H1 (cell line): Measurements from ENCODE around the gene CACNA1C. TPM values are rescaled to one million over a fixed set of nuclear protein-coding genes. Genes with fewer than 3 reads are reported as not detected.

ENCODE experiments used
- CTCF ChIA-PET: fragments of 300-600 bp; sonication (Branson Sonifier 250); formaldehyde crosslinking; loops from one replicate; lab custom pipeline; 2021; ENCODE audit not compliant: partially characterized antibody; lab: Charles Lee
- POLR2A ChIA-PET: fragments of 300-600 bp; sonication (Branson Sonifier 250); formaldehyde crosslinking; loops from one replicate; lab custom pipeline; 2021; ENCODE audit warnings: inconsistent platforms; ENCODE audit not compliant: partially characterized antibody; lab: Charles Lee
- DNase-seq, 2 experiments: peaks; one replicate each; pipeline versions ENCODE4 v3.0.0 to v3.0.0-alpha.2; 2010 to 2022; ENCODE audit warnings: low spot score in 2 of 2, low read depth in 1 of 2, mixed read lengths in 1 of 2
- FAIRE-seq: peaks from 2 replicates; lab custom pipeline; 2011; peaks lifted over from hg19 to GRCh38; lab: Jason Lieb, UNC
- H2AFZ ChIP-seq: 2 replicates; pipeline ENCODE4 v1.8.1; 2012; ENCODE audit warnings: low read length, inconsistent platforms
- H2AK5ac ChIP-seq: 2 replicates; pipeline ENCODE4 v1.6.1; 2013; ENCODE audit warnings: low read depth, low read length
- H2BK120ac ChIP-seq: replicated peaks from 2 replicates; pipeline ENCODE3; 2013; ENCODE audit warnings: low read depth, low read length, inconsistent platforms
- H2BK12ac ChIP-seq: 2 replicates; pipeline ENCODE4 v1.6.1; 2013; ENCODE audit warnings: low read depth, low read length
- H2BK15ac ChIP-seq: 2 replicates; pipeline ENCODE4 v1.6.1; 2013; ENCODE audit warnings: low read length
- H2BK20ac ChIP-seq: 2 replicates; pipeline ENCODE4 v1.6.1; 2013; ENCODE audit warnings: low read length
- H2BK5ac ChIP-seq: 2 replicates; pipeline ENCODE4 v1.6.1; 2013; ENCODE audit warnings: low read depth, low read length
- H3K14ac ChIP-seq: 2 replicates; pipeline ENCODE4 v1.6.1; 2013; ENCODE audit warnings: inconsistent platforms; ENCODE audit not compliant: insufficient read length
- H3K18ac ChIP-seq: 2 replicates; pipeline ENCODE4 v1.6.1; 2013; ENCODE audit warnings: low read length; ENCODE audit errors: extremely low read depth
- H3K23ac ChIP-seq: 2 replicates; pipeline ENCODE4 v1.6.1; 2013; ENCODE audit warnings: inconsistent platforms; ENCODE audit not compliant: insufficient read length
- H3K23me2 ChIP-seq: 2 replicates; pipeline ENCODE4 v1.6.1; 2013; ENCODE audit warnings: low read depth, low read length
- H3K27ac ChIP-seq: 2 replicates; pipeline ENCODE4 v1.6.1; 2011; ENCODE audit warnings: low read depth, low read length, inconsistent platforms
- H3K27me3 ChIP-seq, 4 experiments: replicated peaks in 1 of 4; 1 replicate in 1 of 4; 2 replicates in 3 of 4; pipeline versions ENCODE4 v1.6.1 to v1.8.1; 2011 to 2013; ENCODE audit warnings: low read length in 3 of 4, mild to moderate bottlenecking in 3 of 4, inconsistent platforms in 2 of 4, mixed read lengths in 2 of 4, moderate library complexity in 1 of 4; ENCODE audit not compliant: control insufficient read depth in 3 of 4, insufficient read depth in 3 of 4; ENCODE audit errors: extremely low read depth in 1 of 4
- H3K36me3 ChIP-seq, 4 experiments: 2 replicates each; pipeline versions ENCODE4 v1.6.1 to v1.8.1; 2011 to 2013; ENCODE audit warnings: mild to moderate bottlenecking in 4 of 4, low read length in 3 of 4, moderate library complexity in 2 of 4, control low read depth in 1 of 4, inconsistent platforms in 1 of 4; ENCODE audit not compliant: insufficient read depth in 4 of 4, control insufficient read depth in 2 of 4
- H3K4ac ChIP-seq: replicated peaks from 2 replicates; pipeline ENCODE3; 2013; ENCODE audit warnings: low read length, low read depth, mixed read lengths, inconsistent platforms; ENCODE audit not compliant: insufficient read length
- H3K4me1 ChIP-seq, 4 experiments: replicated peaks in 1 of 4; 1 replicate in 1 of 4; 2 replicates in 3 of 4; pipeline versions ENCODE4 v1.6.1 to v1.8.1; 2011 to 2013; ENCODE audit warnings: low read length in 3 of 4, inconsistent platforms in 2 of 4, mixed read lengths in 1 of 4; ENCODE audit not compliant: insufficient read depth in 4 of 4, control insufficient read depth in 3 of 4
- H3K4me2 ChIP-seq, 2 experiments: 2 replicates each; pipeline versions ENCODE4 v1.6.1 to v1.8.1; 2011 to 2013; ENCODE audit warnings: low read depth in 2 of 2, low read length in 2 of 2, control low read depth in 1 of 2, inconsistent platforms in 1 of 2, mild to moderate bottlenecking in 1 of 2; ENCODE audit not compliant: insufficient read depth in 1 of 2
- H3K4me3 ChIP-seq, 4 experiments: fragments of 200-600, 300-600 bp in 1 of 4; sonication (generic), shearing (Covaris generic), sonication (Bioruptor Twin) in 1 of 4; 2 replicates each; pipeline versions ENCODE4 v1.5.1 to v1.8.1; 2011 to 2016; ENCODE audit warnings: low read length in 4 of 4, low read depth in 3 of 4, control low read depth in 2 of 4, inconsistent platforms in 2 of 4, mild to moderate bottlenecking in 2 of 4, mixed read lengths in 1 of 4, moderate library complexity in 1 of 4; ENCODE audit not compliant: insufficient read depth in 2 of 4; ENCODE audit errors: extremely low read depth in 1 of 4
- H3K56ac ChIP-seq: replicated peaks from 2 replicates; pipeline ENCODE3; 2013; ENCODE audit warnings: low read depth, mild to moderate bottlenecking, mixed read lengths, low read length, inconsistent platforms; ENCODE audit not compliant: insufficient read length
- H3K79me1 ChIP-seq: 2 replicates; pipeline ENCODE4 v1.6.1; 2013; ENCODE audit warnings: low read depth, low read length, control low read depth
- H3K79me2 ChIP-seq, 2 experiments: 2 replicates each; pipeline versions ENCODE4 v1.6.1 to v1.8.1; 2012 to 2013; ENCODE audit warnings: low read length in 2 of 2, mild to moderate bottlenecking in 2 of 2, inconsistent platforms in 1 of 2; ENCODE audit not compliant: insufficient read depth in 2 of 2, control insufficient read depth in 1 of 2
- H3K9ac ChIP-seq, 4 experiments: replicated peaks in 1 of 4; 1 replicate in 1 of 4; 2 replicates in 3 of 4; pipeline versions ENCODE4 v1.6.1 to v1.8.1; 2011 to 2013; ENCODE audit warnings: low read depth in 3 of 4, low read length in 3 of 4, control low read depth in 2 of 4, mild to moderate bottlenecking in 2 of 4, moderate library complexity in 2 of 4, inconsistent platforms in 1 of 4; ENCODE audit errors: extremely low read depth in 1 of 4
- H3K9me3 ChIP-seq, 2 experiments: 2 replicates each; pipeline versions ENCODE4 v1.6.1 to v1.8.1; 2012 to 2013; ENCODE audit warnings: mild to moderate bottlenecking in 2 of 2, moderate library complexity in 2 of 2, control low read depth in 1 of 2, inconsistent platforms in 1 of 2, low read depth in 1 of 2, low read length in 1 of 2, mixed read lengths in 1 of 2; ENCODE audit not compliant: insufficient read depth in 2 of 2
- H4K20me1 ChIP-seq, 2 experiments: replicated peaks in 1 of 2; 2 replicates each; pipeline versions ENCODE3 to v1.8.1; 2011 to 2013; ENCODE audit warnings: inconsistent platforms in 2 of 2, low read length in 2 of 2, mild to moderate bottlenecking in 1 of 2; ENCODE audit not compliant: insufficient read depth in 2 of 2, control insufficient read depth in 1 of 2
- H4K5ac ChIP-seq: 2 replicates; pipeline ENCODE4 v1.6.1; 2013; ENCODE audit warnings: low read length, low read depth, mixed read lengths, inconsistent platforms; ENCODE audit not compliant: insufficient read length
- H4K8ac ChIP-seq: 2 replicates; pipeline ENCODE4 v1.8.0; 2013; ENCODE audit warnings: mild to moderate bottlenecking, moderate library complexity, low read length, inconsistent platforms; ENCODE audit not compliant: insufficient read depth; ENCODE audit errors: extremely low read depth
- H4K91ac ChIP-seq: replicated peaks from 2 replicates; pipeline ENCODE3; 2013; ENCODE audit warnings: low read length, mixed read lengths, inconsistent platforms; ENCODE audit not compliant: insufficient read length
- CHD1 ChIP-seq: IDR thresholded peaks from 2 replicates; pipeline ENCODE4 v1.6.1; 2012; ENCODE audit warnings: low read depth, low read length, improper control_type of control experiment
- CTBP2 ChIP-seq: IDR thresholded peaks from 2 replicates; pipeline ENCODE4 v1.7.0; 2011; ENCODE audit warnings: borderline replicate concordance, mild to moderate bottlenecking, moderate library complexity, mixed read lengths, low read length; ENCODE audit not compliant: insufficient read depth, insufficient read length
- FOSL1 ChIP-seq: IDR thresholded peaks from 2 replicates; pipeline ENCODE4 v1.6.1; 2011; ENCODE audit warnings: mild to moderate bottlenecking, low read depth, low read length, moderate library complexity; ENCODE audit not compliant: insufficient read depth
- RBBP5 ChIP-seq: IDR thresholded peaks from 2 replicates; pipeline ENCODE4 v1.7.1; 2012; ENCODE audit warnings: low read depth, mild to moderate bottlenecking, inconsistent platforms, low read length, moderate library complexity, borderline replicate concordance
- RNF2 ChIP-seq: fragments of 200-900, 300-1000 bp; sonication (generic); IDR thresholded peaks from 2 replicates; pipeline ENCODE4 v1.7.1; 2016; ENCODE audit warnings: borderline replicate concordance, low read depth, mild to moderate bottlenecking, antibody characterized with exemption, low read length; ENCODE audit not compliant: poor library complexity, severe bottlenecking; ENCODE audit errors: missing control alignments
- SIRT6 ChIP-seq: IDR thresholded peaks from one replicate; pipeline ENCODE4 v1.7.1; 2012; ENCODE audit warnings: low read length, inconsistent platforms
- SP2 ChIP-seq: IDR thresholded peaks from 2 replicates; pipeline ENCODE4 v1.6.1; 2012; ENCODE audit warnings: mild to moderate bottlenecking, low read length, inconsistent platforms
- SP4 ChIP-seq: IDR thresholded peaks from 2 replicates; pipeline ENCODE4 v1.6.1; 2012; ENCODE audit warnings: low read length, inconsistent platforms
- SRF ChIP-seq: IDR thresholded peaks from 2 replicates; pipeline ENCODE4 v1.6.1; 2011; ENCODE audit warnings: mild to moderate bottlenecking, low read depth, low read length, moderate library complexity
- TAF7 ChIP-seq: optimal IDR thresholded peaks from 2 replicates; pipeline ENCODE3; 2011; ENCODE audit warnings: low read depth, mild to moderate bottlenecking, inconsistent platforms, low read length, moderate library complexity, borderline replicate concordance
- TBP ChIP-seq: IDR thresholded peaks from 2 replicates; pipeline ENCODE4 v1.6.1; 2011; ENCODE audit warnings: low read depth, low read length, improper control_type of control experiment
- TEAD4 ChIP-seq: IDR thresholded peaks from 2 replicates; pipeline ENCODE4 v1.6.1; 2012; ENCODE audit warnings: low read depth, low read length, inconsistent platforms, mixed read lengths
- WGBS, 2 experiments: shearing (Covaris generic) in 1 of 2; methylation state at CpG; one replicate each; pipeline versions ENCODE4 v1.1.6 to v1.1.7; 2013 to 2015; ENCODE audit warnings: low lambda C conversion rate in 2 of 2, mixed read lengths in 2 of 2, inconsistent platforms in 1 of 2, low coverage in 1 of 2, missing lambda C conversion rate in 1 of 2; ENCODE audit not compliant: insufficient replicate concordance in 2 of 2, insufficient coverage in 1 of 2, insufficient read length in 1 of 2; ENCODE audit errors: extremely low coverage in 1 of 2, missing lambda C conversion rate in 1 of 2; 5-methylcytosine and 5-hydroxymethylcytosine counted together
- polyA plus RNA-seq, 7 experiments: library from polyadenylated mRNA; depleted of rRNA in 3 of 7; stranded (reverse) in 5 of 7; unstranded in 2 of 7; fragments of >200 nt in 5 of 7; fragments of 200-250 nt in 2 of 7; gene quantifications; 1 replicate in 5 of 7; 2 replicates in 1 of 7; 4 replicates in 1 of 7; pipeline versions ENCODE4 v1.2.1 to v1.2.3, GENCODE V29; 2011 to 2013; ENCODE audit warnings: missing spikeins in 2 of 7, mixed read lengths in 2 of 7
- total RNA-seq: library from RNA; stranded (reverse); fragmentation: NEBNext Ultra II Directional; extraction: Animal tissue kit (Norgen Biotek cat#: 25700); gene quantifications from 2 replicates; pipeline ENCODE4 v1.2.1, GENCODE V29; 2021
- TF ChIP-seq, protein P1 (sequence below): IDR thresholded peaks from 2 replicates; pipeline ENCODE4 v1.6.1; 2012; ENCODE audit warnings: low read length, inconsistent platforms

CACNA1C gene
- total and polyA plus RNA-seq, 2 of the 8 experiments (the other 6 are each of a cell fraction or from before 2014, with no cell fraction given) = 1.3 TPM

- H3K4me3 ChIP-seq = no peak overlapping the region
- 94% methylated on average over 10 of the region's 10 CpGs; no CpG with 5 or more reads in 1 of the 2 experiments for WGBS, 2 experiments
- no peaks in the 10 kb centered on the region for H3K23me2 ChIP-seq
- DNase-seq (no peak), FAIRE-seq (no peak)
- H2BK20ac ChIP-seq = no peak overlapping the region
- no peaks in the 10 kb centered on the region; a peak in 2 of 7 replicates for H3K27me3 ChIP-seq
- no peaks in the 10 kb centered on the region for H3K79me1 ChIP-seq
- POLR2A ChIA-PET = no interaction called here
- H2BK120ac ChIP-seq = no peak overlapping the region
- H3K56ac ChIP-seq = no peak overlapping the region
- no peaks in the 10 kb centered on the region for H3K4me1 ChIP-seq
- no peaks in the 10 kb centered on the region for H3K79me2 ChIP-seq
- H3K4ac ChIP-seq = no peak overlapping the region
- no peak overlapping the region for H3K23ac ChIP-seq
- no peak overlapping the region for H3K9ac ChIP-seq
- no peak overlapping the region for H2BK15ac ChIP-seq
- no peak overlapping the region for H3K18ac ChIP-seq
- H2AFZ ChIP-seq = no peak overlapping the region
- no peak overlapping the region for H3K27ac ChIP-seq
- H2AK5ac ChIP-seq = no peak overlapping the region
- H4K8ac ChIP-seq = peak overlapping the region; percentile 36; the same call in 1 of the 2 replicates
- H4K20me1 ChIP-seq = no peaks in the 10 kb centered on the region
- H4K91ac ChIP-seq = no peak overlapping the region
- H3K4me2 ChIP-seq = no peak overlapping the region
- no peaks in the 10 kb centered on the region for H3K36me3 ChIP-seq
- peak overlapping the region; percentile 63 for H3K14ac ChIP-seq
- H2BK12ac ChIP-seq = no peak overlapping the region
- CTCF ChIA-PET = interaction anchor here (0.9 to 1.9 kb wide), 10 partner anchors 14 to 184 kb away, joined by 3 to 7 read pairs (median 3); no protein-coding TSS in a partner anchor
- no peak overlapping the region for H2BK5ac ChIP-seq
- no peak overlapping the region for H4K5ac ChIP-seq
- no peaks in the 10 kb centered on the region for H3K9me3 ChIP-seq
- no peak for TF ChIP-seq RBBP5
- no peak for TF ChIP-seq SP2
- TF ChIP-seq SIRT6 = no peak
- TF ChIP-seq SRF = no peak
- no peak for TF ChIP-seq SP4
- TF ChIP-seq TEAD4 = no peak
- TF ChIP-seq TBP = no peak
- TF ChIP-seq, protein P1, sequence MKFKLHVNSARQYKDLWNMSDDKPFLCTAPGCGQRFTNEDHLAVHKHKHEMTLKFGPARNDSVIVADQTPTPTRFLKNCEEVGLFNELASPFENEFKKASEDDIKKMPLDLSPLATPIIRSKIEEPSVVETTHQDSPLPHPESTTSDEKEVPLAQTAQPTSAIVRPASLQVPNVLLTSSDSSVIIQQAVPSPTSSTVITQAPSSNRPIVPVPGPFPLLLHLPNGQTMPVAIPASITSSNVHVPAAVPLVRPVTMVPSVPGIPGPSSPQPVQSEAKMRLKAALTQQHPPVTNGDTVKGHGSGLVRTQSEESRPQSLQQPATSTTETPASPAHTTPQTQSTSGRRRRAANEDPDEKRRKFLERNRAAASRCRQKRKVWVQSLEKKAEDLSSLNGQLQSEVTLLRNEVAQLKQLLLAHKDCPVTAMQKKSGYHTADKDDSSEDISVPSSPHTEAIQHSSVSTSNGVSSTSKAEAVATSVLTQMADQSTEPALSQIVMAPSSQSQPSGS = no peak
- no peak for TF ChIP-seq FOSL1
- TF ChIP-seq TAF7 = no peak
- no peak for TF ChIP-seq CTBP2
- TF ChIP-seq CHD1 = no peak
- TF ChIP-seq RNF2 = no peak
Measured at GRCh38 chr12:2561367-2561766, 508.6 kb downstream of the CACNA1C start.
